Esophagus squamous epithelium (tissue), 4 donors: ENCODE measurements around the gene DOP1A.

Source experiments
- CTCF ChIP-seq, 6 experiments: fragments of 450-650 bp in 4 of 6; fragments of 200-600 bp in 2 of 6; sonication (generic) in 2 of 6; IDR thresholded peaks; one replicate each; pipeline ENCODE4 v1.5.1; 2016 to 2019; ENCODE audit warnings: antibody characterized with exemption in 6 of 6, mild to moderate bottlenecking in 4 of 6, moderate library complexity in 4 of 6
- POLR2A ChIP-seq, 4 donors: fragments of 450-650 bp; IDR thresholded peaks; one replicate each; pipeline ENCODE4 v1.6.1; 2017; ENCODE audit warnings: antibody characterized with exemption in 4 of 4, mild to moderate bottlenecking in 4 of 4, moderate library complexity in 3 of 4

GRCh38 chr6:83199863-83200225 lies 132.4 kb downstream of the DOP1A start:
- TF ChIP-seq CTCF (IDR thresholded peaks at IDR 0.05) = no peak
- no peak for TF ChIP-seq POLR2A (IDR thresholded peaks at IDR 0.05)
